ENCODE data around the gene ZNF362.

ZNF362 gene

GRCh38 chr1:33311706-33312412, 55.6 kb downstream of the ZNF362 start:
- no peak for DNase-seq

DNA sequence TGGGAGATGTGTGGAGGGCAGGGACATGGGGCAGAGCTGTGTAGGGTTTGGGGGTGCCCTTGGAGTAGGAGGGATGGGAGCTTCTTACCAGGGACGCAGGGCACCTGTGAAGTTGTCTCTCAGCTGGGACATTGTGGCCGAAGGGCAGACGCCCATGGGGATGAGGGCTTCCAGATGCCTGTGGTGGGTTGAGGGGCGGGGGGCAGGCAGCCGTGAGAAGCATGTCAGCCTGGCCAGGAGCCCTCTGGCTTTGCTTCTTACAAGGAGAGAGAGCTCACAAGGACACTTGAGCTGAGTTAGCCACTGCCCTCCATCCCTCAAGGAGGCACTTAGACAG, 56.1 kb downstream of the ZNF362 start:
- no peak for DNase-seq

- no peak for DNase-seq
Observed at GRCh38 chr1:33314416-33314815, 58.1 kb downstream of the ZNF362 start.

DNA sequence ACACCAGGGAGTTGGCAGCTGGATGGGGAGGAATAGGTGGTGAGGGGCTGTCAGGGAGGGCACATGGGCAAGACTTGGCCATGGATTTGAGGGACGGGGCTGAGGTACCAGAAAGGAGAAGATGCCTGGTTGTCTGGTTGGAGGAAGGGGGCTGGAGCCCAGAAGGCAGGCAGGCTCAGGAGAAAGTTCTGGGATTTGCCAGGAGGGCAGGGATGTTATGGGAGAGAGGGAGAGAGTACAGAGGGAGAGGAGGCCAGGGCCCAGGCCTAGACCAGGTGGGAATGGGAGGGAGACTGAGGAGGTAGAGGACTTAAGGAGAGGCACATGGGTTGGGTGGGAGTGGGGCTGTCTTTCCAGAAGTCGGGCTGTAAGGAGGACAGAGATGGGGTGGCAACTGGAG, 60.3 kb downstream of the ZNF362 start:
- no peak for DNase-seq

DNA sequence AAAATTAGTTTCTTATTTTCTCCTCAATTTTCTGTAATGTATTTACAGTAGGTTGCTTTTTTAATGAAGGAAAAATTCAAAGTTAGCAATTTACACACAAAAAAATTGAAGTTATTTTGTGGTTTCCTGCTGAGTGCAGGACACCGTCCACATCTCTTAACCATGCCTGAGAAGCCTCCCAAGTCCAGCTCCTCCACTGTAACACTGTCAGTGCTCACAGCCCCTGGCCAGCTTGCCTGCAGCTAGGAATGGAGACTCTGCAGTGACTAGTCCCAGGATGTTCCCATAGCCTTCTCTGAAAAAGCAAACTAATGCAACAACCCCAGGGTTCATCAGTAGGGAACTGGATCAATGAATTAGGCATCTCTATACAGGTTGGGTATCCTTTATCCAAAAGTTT, 61.1 kb downstream of the ZNF362 start:
- no peak for DNase-seq

- no peak for DNase-seq
Observed at GRCh38 chr1:33317946-33318345, 61.7 kb downstream of the ZNF362 start.

DNA sequence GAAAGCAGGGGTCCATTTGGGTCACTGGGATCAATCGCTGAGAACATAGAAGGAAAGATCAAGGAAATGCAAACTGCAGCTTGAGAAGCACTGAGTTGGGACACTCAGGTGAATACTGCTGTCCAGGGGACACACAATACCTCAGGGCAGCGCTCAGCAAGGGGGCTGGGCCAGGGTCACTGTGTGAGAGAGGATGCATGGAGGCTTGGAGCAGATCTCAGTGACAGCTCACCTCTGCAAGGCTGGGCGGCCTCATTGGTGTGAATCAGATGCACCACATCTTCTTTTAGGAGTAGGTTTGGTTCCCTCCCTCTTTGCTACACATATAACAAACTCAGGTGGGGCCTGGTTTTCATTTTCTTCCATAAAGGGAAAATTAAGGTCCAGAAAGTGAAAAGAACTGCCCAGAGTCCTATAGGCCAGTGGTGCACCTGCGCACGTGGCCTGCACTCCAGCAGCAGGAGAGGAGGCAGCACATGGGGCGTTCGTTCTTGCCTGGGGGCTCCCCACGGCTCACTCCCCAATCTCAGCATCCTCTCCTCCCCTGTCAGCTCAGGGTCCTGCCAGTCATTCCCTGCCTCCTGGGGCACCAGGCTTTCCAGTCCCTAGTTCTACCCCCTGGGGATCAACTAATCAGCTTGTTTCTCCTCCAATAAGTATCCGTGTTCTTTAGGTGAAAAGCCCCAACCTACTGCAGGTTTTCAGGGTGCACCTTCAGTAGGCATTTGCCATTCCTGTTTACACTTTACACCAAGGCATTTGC, 63.1 kb downstream of the ZNF362 start:
- no peak for DNase-seq

DNA sequence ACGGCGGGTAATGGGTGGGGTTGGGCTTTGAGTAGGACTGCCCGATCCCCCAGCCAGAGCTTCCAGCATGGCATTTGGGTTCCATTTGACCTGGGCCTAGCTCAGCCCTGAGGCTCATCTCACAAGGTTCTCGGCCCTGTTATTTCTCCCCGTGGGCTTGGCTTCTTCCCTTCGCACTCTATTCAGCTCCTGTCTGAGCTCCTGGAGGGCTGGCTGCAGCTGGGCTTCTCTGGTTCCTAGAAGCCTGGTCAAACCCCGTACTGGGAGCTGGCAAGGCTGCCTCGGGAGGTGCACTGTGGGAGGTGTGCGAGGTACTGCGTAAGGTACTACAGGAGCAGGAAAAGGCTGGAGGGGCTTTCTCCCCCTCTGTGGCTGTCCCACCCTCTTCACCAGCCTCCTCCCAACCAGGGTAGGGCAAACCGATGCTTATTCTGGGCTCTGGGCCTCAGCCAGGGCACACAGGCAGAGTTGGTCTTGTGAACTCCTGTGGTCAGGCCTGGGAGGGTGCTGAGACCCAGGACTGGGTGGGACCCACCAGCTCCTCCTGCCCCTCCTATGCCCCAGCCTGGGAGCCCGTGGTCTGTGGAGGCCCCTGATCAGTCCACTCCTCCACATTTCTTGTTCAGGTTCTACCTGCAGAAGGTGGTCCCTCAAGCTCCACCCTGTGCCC, 63.8 kb downstream of the ZNF362 start:
- DNase-seq, result no peak

DNA sequence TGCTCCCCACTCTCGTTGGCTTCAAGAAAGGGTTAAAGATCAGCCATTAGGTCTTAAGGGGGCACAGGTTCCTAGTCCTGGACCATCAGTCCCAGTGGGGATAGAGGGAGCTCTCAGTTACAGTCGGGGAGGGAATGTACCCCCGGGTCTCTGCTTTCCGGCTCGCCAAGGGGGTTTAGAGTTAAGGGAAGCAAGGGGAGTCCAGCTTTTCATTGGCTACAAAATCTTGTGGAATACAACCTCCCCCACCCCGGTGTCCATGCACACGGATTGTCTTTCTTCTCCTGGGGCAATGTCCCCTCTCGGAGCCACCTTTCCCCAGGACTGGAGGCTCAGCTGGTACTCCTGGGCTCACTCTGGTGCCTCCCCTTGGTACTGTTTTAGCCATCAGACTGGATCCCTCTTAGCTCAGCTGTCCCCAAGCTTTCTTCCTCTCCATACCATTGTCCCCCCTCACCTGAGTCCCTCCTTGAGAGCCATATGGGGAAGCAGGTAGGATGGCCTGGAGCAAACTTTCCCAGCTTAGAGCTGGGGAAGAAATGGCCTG, 64.4 kb downstream of the ZNF362 start, which contains the start of gene A3GALT2:
Gene A3GALT2, minus strand, starts transcription at position 480 of the 547 bp plus-strand sequence. Its CDS starts 0 bp downstream, at position 480.
- no peak for DNase-seq

DNA sequence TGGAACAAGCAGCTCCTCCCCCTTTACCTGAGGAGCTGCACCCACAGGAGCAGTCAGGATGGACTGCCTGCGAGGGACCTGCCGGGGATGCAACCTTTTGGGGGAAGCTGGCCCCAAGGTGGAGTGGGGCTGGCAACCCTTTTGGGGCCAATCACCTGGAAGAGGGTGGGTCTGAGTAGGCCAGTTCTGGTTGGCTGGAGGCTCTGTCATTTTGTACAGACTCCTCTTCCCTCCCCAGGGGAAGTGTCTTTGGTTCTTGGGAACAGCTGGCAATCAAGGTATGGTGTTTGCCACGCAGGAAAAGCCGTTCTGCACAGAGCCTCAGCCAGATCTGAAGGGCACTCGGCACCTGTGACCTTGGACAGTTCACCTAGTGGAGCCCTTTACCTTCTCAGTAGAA, 64.9 kb downstream of the ZNF362 start:
- DNase-seq, result no peak

DNA sequence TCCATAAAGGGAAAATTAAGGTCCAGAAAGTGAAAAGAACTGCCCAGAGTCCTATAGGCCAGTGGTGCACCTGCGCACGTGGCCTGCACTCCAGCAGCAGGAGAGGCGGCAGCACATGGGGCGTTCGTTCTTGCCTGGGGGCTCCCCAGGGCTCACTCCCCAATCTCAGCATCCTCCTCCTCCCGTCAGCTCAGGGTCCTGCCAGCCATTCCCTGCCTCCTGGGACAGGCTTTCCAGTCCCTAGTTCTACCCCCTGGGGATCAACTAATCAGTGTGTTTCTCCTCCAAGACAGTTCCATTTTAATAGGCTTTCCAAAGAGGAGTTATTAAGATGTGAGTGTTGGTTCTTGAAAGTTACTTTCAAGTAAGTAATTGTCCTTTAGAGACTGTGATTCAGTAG, 65.8 kb downstream of the ZNF362 start:
- no peak for DNase-seq

GRCh38 chr1:33322870-33323585, 66.7 kb downstream of the ZNF362 start:
- DNase-seq, result no peak

- DNase-seq, result no peak
Observed at GRCh38 chr1:33323663-33324477, 67.6 kb downstream of the ZNF362 start.

DNA sequence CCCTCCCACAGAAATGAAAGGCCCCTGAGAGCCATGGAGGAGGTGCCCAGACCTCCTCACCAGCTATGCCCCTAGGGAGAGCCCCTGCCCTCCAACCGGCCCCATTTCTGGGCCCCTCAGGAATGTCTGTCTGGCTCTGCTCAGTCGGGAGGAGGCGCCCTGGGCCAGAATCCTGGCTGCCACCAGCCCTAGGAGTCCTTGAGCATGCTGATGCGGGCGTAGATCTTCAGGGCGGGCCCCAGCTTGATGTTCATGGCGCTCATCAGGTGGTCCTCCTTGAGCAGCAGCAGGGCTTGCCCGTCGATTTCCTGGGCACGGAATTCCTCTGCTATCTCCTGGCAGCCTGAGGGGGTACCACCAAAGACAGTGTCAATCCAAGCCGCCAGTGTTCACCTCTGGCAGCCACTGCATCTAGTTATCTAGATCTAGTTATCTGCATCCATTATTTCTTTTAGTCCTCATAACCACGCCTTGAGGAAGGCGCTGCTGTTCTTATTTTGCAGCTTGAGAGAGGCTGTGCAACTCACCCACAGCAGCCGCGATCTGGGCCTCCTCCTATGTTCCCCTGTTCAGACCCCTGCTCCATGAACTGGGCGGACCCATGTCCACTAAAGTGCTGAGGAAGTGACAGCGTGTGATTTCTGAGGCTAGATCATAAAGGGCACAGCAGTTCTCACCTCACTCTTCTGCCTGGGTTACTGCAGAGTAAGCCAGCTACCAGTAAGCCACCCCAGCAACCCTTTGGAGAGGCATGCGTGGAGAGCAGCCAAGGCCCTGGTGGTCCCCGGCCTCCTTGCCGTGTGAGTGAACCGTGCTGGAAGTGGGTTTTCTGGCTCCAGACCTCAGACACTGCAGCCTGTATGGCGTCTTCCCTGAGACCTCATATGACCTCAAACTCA, 68.6 kb downstream of the ZNF362 start:
- no peak for DNase-seq

GRCh38 chr1:33326785-33327184, 70.5 kb downstream of the ZNF362 start:
- DNase-seq, result peak; percentile 50 to 55 (median 53)

GRCh38 chr1:33327587-33328325, 71.5 kb downstream of the ZNF362 start:
- DNase-seq, result peak in 1 of 3 donors; percentile 27

- no peak for DNase-seq
Observed at GRCh38 chr1:33328817-33329216, 72.5 kb downstream of the ZNF362 start.

- no peak for DNase-seq
Observed at GRCh38 chr1:33329600-33330305, 73.5 kb downstream of the ZNF362 start.

DNA sequence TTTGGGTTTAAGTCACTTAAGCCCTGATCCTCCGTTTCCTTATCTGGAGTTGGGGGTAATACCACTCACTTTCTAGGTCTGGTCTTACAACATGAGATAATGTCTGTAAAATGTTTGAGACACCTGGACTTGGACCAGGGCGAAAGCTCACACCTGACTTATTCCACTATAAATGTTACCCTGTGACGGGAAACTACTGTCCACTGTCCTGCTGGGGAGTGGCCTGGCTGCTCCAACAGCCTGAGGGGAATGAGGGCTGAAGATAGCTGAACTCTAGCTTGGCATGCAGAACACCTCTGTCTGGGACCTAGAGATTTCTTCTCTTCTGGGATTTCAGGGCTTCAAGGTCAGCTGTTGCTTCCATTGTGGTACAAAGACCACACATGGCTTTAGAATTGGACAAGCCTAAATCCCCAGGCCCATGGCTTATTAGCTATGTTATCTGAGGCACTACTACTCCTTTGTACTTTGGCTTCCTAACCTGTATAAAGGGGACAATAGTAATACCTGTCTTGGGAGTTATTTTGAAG, 74.1 kb downstream of the ZNF362 start:
- no peak for DNase-seq

All from suppressor macrophage treated with lipopolysaccharide for 1 hour (primary cell).